RPMI7951 (cell line): ENCODE measurements around the gene FAM83F. TPM values are rescaled to one million over a fixed set of nuclear protein-coding genes. Genes with fewer than 3 reads are reported as not detected.
"Not testable (repeated sequence)": the region's sequence is repeated elsewhere in the genome, so short reads cannot be mapped to it uniquely, and the experiment has no call there.

Experiments
- DNase-seq: peaks from one replicate; pipeline ENCODE4 v3.0.0-alpha.2; 2012; ENCODE audit warnings: low read depth
- total RNA-seq: library from RNA; depleted of rRNA; stranded (reverse); fragments of >200 nt; shearing (Covaris generic); gene quantifications from 2 replicates; pipeline ENCODE4 v1.2.3, GENCODE V29; 2014; rRNA removed

The FAM83F gene
- total RNA-seq = 0.10 TPM in 1 of 2 replicates, not detected in the other

DNA sequence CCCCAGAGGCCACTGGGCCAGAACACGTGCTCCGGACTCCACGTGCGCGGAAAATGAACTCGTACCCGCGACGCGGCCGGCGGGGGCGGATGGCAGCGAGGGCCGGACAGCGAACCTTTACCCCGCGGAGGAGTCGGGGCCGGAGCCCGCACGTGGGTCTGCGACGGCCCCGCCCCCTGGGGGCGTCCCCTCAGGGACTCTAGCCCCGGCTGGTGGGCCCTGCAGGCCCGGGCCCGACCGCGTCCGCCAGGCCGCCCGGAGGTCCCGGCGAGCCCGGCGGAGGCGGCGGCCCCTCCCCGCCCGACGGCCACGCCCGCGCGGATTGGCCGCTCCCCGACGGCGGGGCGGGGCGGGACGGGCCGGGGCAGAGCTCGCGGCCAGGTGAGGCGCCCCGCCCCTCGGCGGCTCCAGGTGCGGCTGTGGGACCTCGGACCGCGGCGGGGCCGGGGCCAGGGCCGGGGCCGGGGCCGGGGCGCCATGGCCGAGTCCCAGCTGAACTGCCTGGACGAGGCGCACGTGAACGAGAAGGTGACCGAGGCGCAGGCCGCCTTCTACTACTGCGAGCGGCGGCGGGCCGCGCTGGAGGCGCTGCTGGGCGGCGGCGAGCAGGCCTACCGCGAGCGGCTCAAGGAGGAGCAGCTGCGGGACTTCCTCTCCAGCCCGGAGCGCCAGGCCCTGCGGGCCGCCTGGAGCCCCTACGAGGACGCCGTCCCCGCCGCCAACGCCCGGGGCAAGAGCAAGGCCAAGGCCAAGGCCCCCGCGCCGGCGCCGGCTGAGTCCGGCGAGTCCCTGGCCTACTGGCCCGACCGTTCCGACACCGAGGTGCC, at the start of gene FAM83F:
TSS of gene FAM83F (plus strand) at position 389 of the 827 bp plus-strand sequence. CDS start at position 478, 89 bp downstream.
- DNase-seq = no peak

DNA sequence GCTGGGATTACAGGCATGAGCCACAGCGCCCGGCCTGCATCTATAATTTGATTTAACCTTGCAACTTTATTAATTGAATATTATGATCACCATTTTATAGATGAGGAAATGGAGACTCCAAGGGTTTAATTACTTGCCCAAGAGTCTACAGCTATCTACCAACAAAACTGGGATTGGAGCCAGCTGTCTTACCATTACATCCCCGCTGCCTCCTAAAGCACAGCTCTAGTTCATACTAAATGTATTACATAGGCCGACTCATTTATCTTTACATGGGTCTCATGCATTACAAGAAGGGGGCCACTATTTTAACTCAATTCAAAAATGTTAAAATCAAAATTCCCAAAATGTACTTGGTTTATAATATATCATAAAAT, 48.6 kb upstream of the FAM83F start:
- DNase-seq = no peak

- no peak for DNase-seq
Observed at GRCh38 chr22:39946503-39947219, 48.1 kb upstream of the FAM83F start.

GRCh38 chr22:39947220-39948216, 47.2 kb upstream of the FAM83F start:
- DNase-seq = no peak

DNA sequence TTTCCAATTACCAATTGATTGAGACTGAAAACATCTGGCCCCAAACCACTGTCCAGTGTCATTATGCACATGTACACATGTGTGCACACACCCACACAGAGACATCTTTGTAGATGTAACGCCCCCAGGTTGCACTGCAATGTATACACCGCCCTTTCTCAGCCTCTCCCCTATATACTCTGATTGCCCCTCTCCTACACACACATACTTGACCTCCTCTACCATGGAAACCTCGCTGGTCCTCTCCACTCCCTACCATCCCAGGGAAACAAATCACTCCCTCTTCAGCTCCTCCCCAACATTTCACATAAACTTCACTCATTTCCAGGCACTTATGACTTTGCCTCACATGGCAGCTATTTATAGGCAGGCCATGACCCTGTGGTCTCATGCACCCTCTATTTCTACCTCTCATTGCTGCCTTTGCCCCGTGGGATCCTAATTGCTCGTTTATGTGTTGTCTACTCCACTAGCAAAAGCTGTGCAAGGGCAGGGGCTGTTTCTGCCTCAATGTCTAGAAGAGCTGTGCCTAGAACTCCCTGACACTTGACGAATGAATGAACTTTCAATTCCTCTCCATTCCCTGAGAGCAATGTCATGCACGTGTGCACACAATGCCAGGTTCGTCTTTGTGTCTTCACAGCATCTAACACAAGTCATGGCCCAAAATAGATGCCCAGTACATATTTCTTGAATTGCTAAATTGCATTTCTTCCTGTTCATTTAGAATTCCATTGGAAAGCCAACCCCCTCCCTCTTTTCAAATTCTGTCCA, 44.6 kb upstream of the FAM83F start:
- DNase-seq = no peak

GRCh38 chr22:39951603-39952293, 43.0 kb upstream of the FAM83F start:
- not testable (repeated sequence) for DNase-seq

GRCh38 chr22:39952347-39952746, 42.4 kb upstream of the FAM83F start:
- DNase-seq = no peak

DNA sequence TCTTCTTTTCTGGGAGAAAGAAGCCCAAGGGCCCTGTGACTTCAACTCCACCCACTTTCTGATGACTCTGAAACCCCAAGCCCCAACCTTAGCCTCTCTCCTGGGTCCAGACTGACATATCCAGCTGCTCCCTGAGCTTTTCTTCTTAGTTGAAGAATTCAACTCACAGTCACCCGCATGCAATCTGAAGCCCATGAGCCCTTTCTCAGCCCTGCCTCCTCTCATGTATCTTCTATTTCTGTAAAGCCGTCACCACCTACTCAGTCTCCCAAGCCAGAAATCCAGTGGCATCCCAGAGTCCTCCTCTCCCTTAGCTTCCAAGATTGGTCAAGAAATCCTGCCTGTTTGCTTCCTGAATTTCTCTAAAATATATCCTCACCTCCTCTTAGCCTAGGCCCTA, 41.7 kb upstream of the FAM83F start:
- DNase-seq = no peak

DNA sequence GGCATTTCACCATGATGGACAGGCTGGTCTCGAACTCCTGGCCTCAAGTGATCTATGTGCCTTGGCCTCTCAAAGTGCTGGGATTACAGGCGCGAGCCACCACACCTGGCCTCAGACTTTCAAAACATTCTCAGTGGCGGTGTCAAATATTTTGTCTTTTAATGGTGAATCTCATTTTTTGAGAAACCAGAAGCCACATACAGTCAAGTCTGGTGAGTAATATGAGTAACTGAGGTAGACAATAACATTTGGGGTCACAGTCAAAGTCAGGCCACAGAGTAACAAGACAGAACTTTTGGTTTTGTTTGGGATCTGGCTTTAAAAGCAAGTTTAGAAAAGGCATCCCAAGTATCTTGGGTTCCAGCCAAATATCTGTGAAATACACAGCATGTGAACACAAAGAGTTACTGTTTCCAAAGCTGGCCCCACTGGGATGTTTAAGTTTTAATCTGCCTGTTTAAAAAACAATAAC, 40.1 kb upstream of the FAM83F start:
- peak; percentile 85 for DNase-seq

DNA sequence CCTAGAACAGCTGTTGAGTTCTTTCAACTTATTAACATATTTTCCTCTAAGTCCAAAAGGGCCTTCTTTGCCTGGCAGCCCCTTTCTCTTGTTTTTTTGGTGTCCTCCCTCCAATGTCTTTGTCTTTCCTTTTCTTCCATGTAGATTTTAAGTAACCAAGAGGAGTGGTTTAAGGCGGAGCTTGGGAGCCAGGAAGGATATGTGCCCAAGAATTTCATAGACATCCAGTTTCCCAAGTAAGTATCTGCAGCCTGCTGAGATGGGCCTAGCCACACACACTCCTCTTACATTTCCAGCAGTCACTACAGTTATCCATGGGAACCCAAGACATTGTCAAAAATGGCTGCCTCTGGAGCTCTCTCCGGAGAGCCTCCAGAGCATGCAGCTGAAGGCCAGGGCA, 39.1 kb upstream of the FAM83F start:
- DNase-seq = no peak

- DNase-seq = no peak
Observed at GRCh38 chr22:39956932-39957664, 37.7 kb upstream of the FAM83F start.

- DNase-seq = no peak
Observed at GRCh38 chr22:39958009-39958711, 36.6 kb upstream of the FAM83F start.

GRCh38 chr22:39958949-39959639, 35.7 kb upstream of the FAM83F start:
- no peak for DNase-seq

GRCh38 chr22:39959640-39960447, 34.9 kb upstream of the FAM83F start, which contains the start of gene TMA7B:
TMA7B (plus strand) TSS chr22:39960397; CDS start chr22:39964375, 3,978 bp downstream.
- DNase-seq = peak; percentile 88

DNA sequence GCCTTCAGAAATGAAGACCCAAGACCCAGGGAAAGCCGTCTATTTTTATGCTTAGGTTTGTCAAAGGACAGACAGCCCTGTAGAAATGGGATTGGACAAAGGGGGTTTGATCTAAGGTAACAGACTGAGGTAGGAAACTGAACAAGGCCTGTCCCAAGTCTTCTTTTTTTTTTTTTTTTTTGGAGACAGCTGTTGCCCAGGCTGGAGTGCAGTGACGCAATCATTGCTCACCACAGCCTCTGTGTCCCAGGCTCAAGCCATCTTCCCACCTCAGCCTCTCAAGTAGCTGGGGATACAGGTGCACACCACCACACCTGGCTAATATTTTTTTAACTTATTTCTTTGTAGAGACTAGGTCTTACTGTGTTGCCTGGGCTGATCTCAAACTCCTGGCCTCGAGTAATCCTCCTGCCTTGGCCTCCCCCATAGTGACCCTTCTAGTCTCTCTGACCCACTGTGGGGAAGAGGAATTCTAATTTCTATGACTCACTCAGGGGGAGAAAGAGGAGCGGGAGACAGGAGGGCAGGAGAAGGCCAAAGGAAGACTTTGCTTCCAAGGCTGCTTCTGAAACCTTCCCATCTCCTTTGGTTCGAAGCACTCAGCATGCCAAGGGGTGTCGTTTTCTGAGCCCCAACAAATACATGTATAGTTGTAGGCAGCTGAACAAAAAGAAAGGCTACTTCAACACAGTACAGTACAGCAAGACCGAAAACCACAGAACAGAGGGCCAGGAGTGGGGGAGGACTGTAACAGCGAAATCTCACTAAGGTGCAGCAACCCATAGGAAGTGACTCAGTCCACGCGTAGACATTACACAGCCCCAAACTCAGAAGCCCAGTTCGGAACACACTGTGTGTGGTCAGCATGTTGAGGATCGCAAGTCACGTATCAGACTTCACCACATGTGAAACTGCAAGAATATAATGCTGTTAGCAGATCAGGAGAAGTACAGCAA, 33.7 kb upstream of the FAM83F start:
- DNase-seq = peak; percentile 98

- DNase-seq = no peak
Observed at GRCh38 chr22:39962071-39962470, 32.7 kb upstream of the FAM83F start.
